ENCODE measurements around the gene ICE1.

The ICE1 gene

GRCh38 chr5:5436203-5436760, 13.8 kb downstream of the ICE1 start:
- peaks cover 17% of the 10 kb centered on the region for H3K36me3 ChIP-seq
- no peak overlapping the region for H3K9ac ChIP-seq
- no peak overlapping the region for H3K4me2 ChIP-seq
- no peaks in the 10 kb centered on the region for H3K9me3 ChIP-seq
- no peak overlapping the region for H3K27ac ChIP-seq
- peaks cover 55% of the 10 kb centered on the region for H4K20me1 ChIP-seq
- no peak overlapping the region for H3K4me3 ChIP-seq
- H3K4me1 ChIP-seq, result no peaks in the 10 kb centered on the region
- no peak for TF ChIP-seq Cebpa-rat (IDR thresholded peaks at IDR 0.05)
- H3K27me3 ChIP-seq, result no peaks in the 10 kb centered on the region

GRCh38 chr5:5437227-5438172, 15.0 kb downstream of the ICE1 start:
- H3K27ac ChIP-seq, result no peak overlapping the region
- H3K4me1 ChIP-seq, result no peaks in the 10 kb centered on the region
- no peaks in the 10 kb centered on the region for H3K27me3 ChIP-seq
- peaks cover 43% of the 10 kb centered on the region for H4K20me1 ChIP-seq
- peaks cover 30% of the 10 kb centered on the region for H3K36me3 ChIP-seq
- no peaks in the 10 kb centered on the region for H3K9me3 ChIP-seq
- H3K9ac ChIP-seq, result no peak overlapping the region
- no peak overlapping the region for H3K4me2 ChIP-seq
- no peak overlapping the region for H3K4me3 ChIP-seq
- TF ChIP-seq Cebpa-rat (IDR thresholded peaks at IDR 0.05), result no peak

GRCh38 chr5:5451863-5452262, 29.4 kb downstream of the ICE1 start:
- H3K27me3 ChIP-seq, result no peaks in the 10 kb centered on the region
- H3K4me3 ChIP-seq, result no peak overlapping the region
- no peaks in the 10 kb centered on the region for H3K4me1 ChIP-seq
- H4K20me1 ChIP-seq, result 0 out of 2 replicates have a peak, but pooled peaks cover 6% of the 10 kb centered on the region
- peaks cover 73% of the 10 kb centered on the region for H3K36me3 ChIP-seq
- H3K9ac ChIP-seq, result no peak overlapping the region
- no peaks in the 10 kb centered on the region for H3K9me3 ChIP-seq
- TF ChIP-seq Cebpa-rat (IDR thresholded peaks at IDR 0.05), result no peak
- no peak overlapping the region for H3K4me2 ChIP-seq
- no peak overlapping the region for H3K27ac ChIP-seq

- Histone ChIP-seq H3K9ac (no peak overlapping the region), H3K4me1 (no peaks in the 10 kb centered on the region), H3K9me3 (no peaks in the 10 kb centered on the region), H3K4me3 (no peak overlapping the region), H4K20me1 (0 out of 2 replicates have a peak, but pooled peaks cover 6% of the 10 kb centered on the region), H3K36me3 (peaks cover 78% of the 10 kb centered on the region), H3K27ac (no peak overlapping the region), H3K4me2 (no peak overlapping the region), H3K27me3 (no peaks in the 10 kb centered on the region)
- no peak for TF ChIP-seq Cebpa-rat (IDR thresholded peaks at IDR 0.05)
Measured at GRCh38 chr5:5453131-5453530, 30.7 kb downstream of the ICE1 start.

GRCh38 chr5:5454391-5454790, 31.9 kb downstream of the ICE1 start:
- H3K9me3 ChIP-seq, result no peaks in the 10 kb centered on the region
- H3K36me3 ChIP-seq, result peaks cover 79% of the 10 kb centered on the region
- H3K27ac ChIP-seq, result no peak overlapping the region
- H3K9ac ChIP-seq, result no peak overlapping the region
- no peaks in the 10 kb centered on the region for H3K4me1 ChIP-seq
- no peak overlapping the region for H3K4me2 ChIP-seq
- no peak overlapping the region for H3K4me3 ChIP-seq
- H4K20me1 ChIP-seq, result 0 out of 2 replicates have a peak, but pooled peaks cover 6% of the 10 kb centered on the region
- H3K27me3 ChIP-seq, result no peaks in the 10 kb centered on the region
- no peak for TF ChIP-seq Cebpa-rat (IDR thresholded peaks at IDR 0.05)

- Histone ChIP-seq H4K20me1 (0 out of 2 replicates have a peak, but pooled peaks cover 6% of the 10 kb centered on the region), H3K4me2 (no peak overlapping the region), H3K27me3 (no peaks in the 10 kb centered on the region), H3K4me1 (no peaks in the 10 kb centered on the region), H3K9me3 (no peaks in the 10 kb centered on the region), H3K9ac (no peak overlapping the region), H3K36me3 (peaks cover 90% of the 10 kb centered on the region), H3K27ac (no peak overlapping the region), H3K4me3 (no peak overlapping the region)
- no peak for TF ChIP-seq Cebpa-rat (IDR thresholded peaks at IDR 0.05)
Measured at GRCh38 chr5:5456858-5457257, 34.4 kb downstream of the ICE1 start.

- Histone ChIP-seq H3K4me2 (no peak overlapping the region), H3K27me3 (no peaks in the 10 kb centered on the region), H4K20me1 (peaks cover 9% of the 10 kb centered on the region; the same call in 1 of the 2 replicates), H3K9ac (no peak overlapping the region), H3K9me3 (no peaks in the 10 kb centered on the region), H3K4me3 (no peak overlapping the region), H3K36me3 (peaks cover 97% of the 10 kb centered on the region), H3K4me1 (no peaks in the 10 kb centered on the region), H3K27ac (no peak overlapping the region)
- TF ChIP-seq Cebpa-rat (IDR thresholded peaks at IDR 0.05), result no peak
Measured at GRCh38 chr5:5460311-5460710, 37.8 kb downstream of the ICE1 start.

GRCh38 chr5:5461012-5461411, 38.5 kb downstream of the ICE1 start:
- Histone ChIP-seq H3K9me3 (no peaks in the 10 kb centered on the region), H3K4me2 (no peak overlapping the region), H3K27ac (no peak overlapping the region), H3K36me3 (peaks cover 95% of the 10 kb centered on the region), H4K20me1 (peaks cover 13% of the 10 kb centered on the region; the same call in 1 of the 2 replicates), H3K27me3 (no peaks in the 10 kb centered on the region), H3K4me1 (no peaks in the 10 kb centered on the region), H3K9ac (no peak overlapping the region), H3K4me3 (no peak overlapping the region)
- no peak for TF ChIP-seq Cebpa-rat (IDR thresholded peaks at IDR 0.05)

GRCh38 chr5:5464036-5464715, 41.7 kb downstream of the ICE1 start:
- Histone ChIP-seq H3K4me3 (no peak overlapping the region), H4K20me1 (peaks cover 16% of the 10 kb centered on the region; the same call in 1 of the 2 replicates), H3K27me3 (no peaks in the 10 kb centered on the region), H3K27ac (no peak overlapping the region), H3K9me3 (no peaks in the 10 kb centered on the region), H3K36me3 (peaks cover 88% of the 10 kb centered on the region), H3K4me1 (no peaks in the 10 kb centered on the region), H3K4me2 (no peak overlapping the region), H3K9ac (no peak overlapping the region)
- TF ChIP-seq Cebpa-rat (IDR thresholded peaks at IDR 0.05), result no peak

All from BLaER1 (cell line).